ENCODE results near the gene TMEM11. TPM values are rescaled to one million over a fixed set of nuclear protein-coding genes. Genes with fewer than 3 reads are reported as not detected.
"Not testable (repeated sequence)": the region's sequence is repeated elsewhere in the genome, so short reads cannot be mapped to it uniquely, and the experiment has no call there.

TMEM11 gene
- total RNA-seq, 4 donors from 2014 or later: 16.2 to 27.6 (median 21.5) TPM

GRCh38 chr17:21231533-21231932 lies 17.6 kb upstream of the TMEM11 start:
- H3K4me1 ChIP-seq: no peaks in the 10 kb centered on the region
- H3K27me3 ChIP-seq: no peaks in the 10 kb centered on the region
- 50 to 60% methylated on average over 6 of the region's 6 CpGs for WGBS, 2 donors
- DNase-seq (ENCODE audit: low spot score in 2 of 2): no peak
- TF ChIP-seq EP300 (IDR thresholded peaks at IDR 0.05) (no peak), CTCF (IDR thresholded peaks at IDR 0.05) (no peak), POLR2A (IDR thresholded peaks at IDR 0.05) (no peak)
- H3K9me3 ChIP-seq: peaks cover 0 to 15% (median 1%) of the 10 kb centered on the region in 4 donors
- H3K36me3 ChIP-seq: no peaks in the 10 kb centered on the region
- no peak overlapping the region for H3K27ac ChIP-seq
- H3K4me3 ChIP-seq: no peak overlapping the region

GRCh38 chr17:21228845-21229244 lies 14.9 kb upstream of the TMEM11 start:
- WGBS, 2 donors: 60 to 69% methylated on average over 2 of the region's 2 CpGs

GRCh38 chr17:21228111-21228510 lies 14.2 kb upstream of the TMEM11 start:
- Histone ChIP-seq H3K9me3 (peaks cover 0 to 7% (median 1%) of the 10 kb centered on the region in 4 donors), H3K27me3 (no peaks in the 10 kb centered on the region), H3K36me3 (peaks cover 0 to 2% (median 0%) of the 10 kb centered on the region in 3 donors), H3K27ac (no peak overlapping the region), H3K4me1 (no peaks in the 10 kb centered on the region), H3K4me3 (no peak overlapping the region)
- WGBS, 2 donors: 58 to 75% methylated on average over 4 of the region's 4 CpGs
- TF ChIP-seq CTCF (IDR thresholded peaks at IDR 0.05): no peak
- no peak for TF ChIP-seq POLR2A (IDR thresholded peaks at IDR 0.05)
- no peak for TF ChIP-seq EP300 (IDR thresholded peaks at IDR 0.05)
- no peak for DNase-seq (ENCODE audit: low spot score in 2 of 2)

More at GRCh38 chr17:21228845-21229244, 14.9 kb upstream of the TMEM11 start:
- Histone ChIP-seq H3K4me1 (no peaks in the 10 kb centered on the region), H3K4me3 (no peak overlapping the region), H3K27me3 (no peaks in the 10 kb centered on the region), H3K9me3 (peaks cover 0 to 15% (median 1%) of the 10 kb centered on the region in 4 donors), H3K27ac (no peak overlapping the region), H3K36me3 (no peaks in the 10 kb centered on the region)
- TF ChIP-seq POLR2A (IDR thresholded peaks at IDR 0.05): no peak
- no peak for TF ChIP-seq CTCF (IDR thresholded peaks at IDR 0.05)
- TF ChIP-seq EP300 (IDR thresholded peaks at IDR 0.05): no peak
- DNase-seq (ENCODE audit: low spot score in 2 of 2): no peak

GRCh38 chr17:21227277-21227676 lies 13.3 kb upstream of the TMEM11 start:
- H3K27ac ChIP-seq; H3K4me3 ChIP-seq; H3K36me3 ChIP-seq; H3K27me3 ChIP-seq; DNase-seq (ENCODE audit: low spot score in 2 of 2); H3K9me3 ChIP-seq; H3K4me1 ChIP-seq: not testable (repeated sequence)
- WGBS, 2 donors: 89 to 91% methylated on average over 11 of the region's 11 CpGs

GRCh38 chr17:21223086-21223485 lies 9.1 kb upstream of the TMEM11 start:
- 96 to 98% methylated on average over 6 of the region's 6 CpGs for WGBS, 2 donors
- H3K27me3 ChIP-seq: no peaks in the 10 kb centered on the region
- no peak overlapping the region for H3K4me3 ChIP-seq
- no peak for TF ChIP-seq POLR2A (IDR thresholded peaks at IDR 0.05)
- no peak for TF ChIP-seq CTCF (IDR thresholded peaks at IDR 0.05)
- no peak for TF ChIP-seq EP300 (IDR thresholded peaks at IDR 0.05)
- H3K4me1 ChIP-seq: no peaks in the 10 kb centered on the region
- H3K27ac ChIP-seq: no peak overlapping the region
- no peak for DNase-seq (ENCODE audit: low spot score in 2 of 2)
- peaks cover 0 to 31% (median 0%) of the 10 kb centered on the region in 3 donors for H3K36me3 ChIP-seq
- no peaks in the 10 kb centered on the region for H3K9me3 ChIP-seq
